H9 (cell line): ENCODE results near the gene NAA15. TPM values are rescaled to one million over a fixed set of nuclear protein-coding genes. Genes with fewer than 3 reads are reported as not detected.

Source experiments
- DNase-seq: peaks from one replicate; pipeline ENCODE4 v3.0.0-alpha.2; 2017
- H2AFZ ChIP-seq: one replicate; pipeline ENCODE4 v1.6.1; 2013; ENCODE audit warnings: mild to moderate bottlenecking, low read length, control low read depth, moderate library complexity
- H2AK5ac ChIP-seq: 2 replicates; pipeline ENCODE4 v1.6.1; 2013; ENCODE audit warnings: low read length, control low read depth, mixed read lengths; ENCODE audit not compliant: insufficient read length
- H2BK120ac ChIP-seq: one replicate; pipeline ENCODE4 v1.6.1; 2013; ENCODE audit warnings: low read depth, mild to moderate bottlenecking, low read length, control low read depth, inconsistent platforms; ENCODE audit not compliant: poor library complexity, severe bottlenecking
- H2BK12ac ChIP-seq: 2 replicates; pipeline ENCODE4 v1.6.1; 2013; ENCODE audit warnings: low read length, control low read depth, mixed read lengths, low read depth; ENCODE audit not compliant: insufficient read length
- H2BK15ac ChIP-seq: 2 replicates; pipeline ENCODE4 v1.6.1; 2013; ENCODE audit warnings: low read depth, low read length, control low read depth
- H2BK20ac ChIP-seq: one replicate; pipeline ENCODE4 v1.6.1; 2013; ENCODE audit warnings: low read depth, mild to moderate bottlenecking, low read length, control low read depth, inconsistent platforms; ENCODE audit not compliant: poor library complexity, severe bottlenecking
- H2BK5ac ChIP-seq: 2 replicates; pipeline ENCODE4 v1.6.1; 2013; ENCODE audit warnings: low read length, control low read depth, mixed read lengths; ENCODE audit not compliant: insufficient read length
- H3K14ac ChIP-seq: 2 replicates; pipeline ENCODE4 v1.6.1; 2013; ENCODE audit warnings: low read length, control low read depth; ENCODE audit not compliant: insufficient read depth
- H3K18ac ChIP-seq: 2 replicates; pipeline ENCODE4 v1.6.1; 2013; ENCODE audit warnings: low read depth, mild to moderate bottlenecking, mixed read lengths, low read length, control low read depth; ENCODE audit not compliant: insufficient read length
- H3K23ac ChIP-seq: 2 replicates; pipeline ENCODE4 v1.6.1; 2013; ENCODE audit warnings: low read length, control low read depth, mixed read lengths, low read depth; ENCODE audit not compliant: insufficient read length
- H3K23me2 ChIP-seq: 2 replicates; pipeline ENCODE4 v1.6.1; 2013; ENCODE audit warnings: low read depth, mild to moderate bottlenecking, mixed read lengths, low read length, control low read depth; ENCODE audit not compliant: insufficient read length, poor library complexity, severe bottlenecking
- H3K27ac ChIP-seq: 2 replicates; pipeline ENCODE4 v1.5.1; 2013; ENCODE audit warnings: low read length, control low read depth, mixed read lengths, low read depth; ENCODE audit not compliant: insufficient read length
- H3K27me3 ChIP-seq: 2 replicates; pipeline ENCODE4 v1.6.1; 2013; ENCODE audit warnings: low read length, control low read depth, inconsistent platforms; ENCODE audit not compliant: insufficient read depth
- H3K4ac ChIP-seq: 2 replicates; pipeline ENCODE4 v1.6.1; 2013; ENCODE audit warnings: low read depth, mild to moderate bottlenecking, control low read depth, inconsistent platforms, low read length, moderate library complexity
- H3K4me1 ChIP-seq: 2 replicates; pipeline ENCODE4 v1.6.1; 2013; ENCODE audit warnings: low read length, control low read depth, inconsistent platforms; ENCODE audit not compliant: insufficient read depth
- H3K4me2 ChIP-seq: 2 replicates; pipeline ENCODE4 v1.6.1; 2013; ENCODE audit warnings: low read length, control low read depth, mixed read lengths; ENCODE audit not compliant: insufficient read length, insufficient read depth
- H3K56ac ChIP-seq: 2 replicates; pipeline ENCODE4 v1.6.1; 2013; ENCODE audit warnings: low read depth, mild to moderate bottlenecking, mixed read lengths, low read length, control low read depth; ENCODE audit not compliant: insufficient read length
- H3K79me1 ChIP-seq: 2 replicates; pipeline ENCODE4 v1.6.1; 2013; ENCODE audit warnings: low read depth, mild to moderate bottlenecking, moderate library complexity, low read length, control low read depth, inconsistent platforms; ENCODE audit not compliant: insufficient read depth, poor library complexity, severe bottlenecking
- H3K79me2 ChIP-seq: 2 replicates; pipeline ENCODE4 v1.6.1; 2013; ENCODE audit warnings: low read length, control low read depth, inconsistent platforms; ENCODE audit not compliant: insufficient read depth
- H3K9ac ChIP-seq: 2 replicates; pipeline ENCODE4 v1.6.1; 2013; ENCODE audit warnings: low read length, control low read depth, mixed read lengths; ENCODE audit not compliant: insufficient read length; ENCODE audit errors: extremely low read depth
- H3K9me3 ChIP-seq: one replicate; pipeline ENCODE4 v1.6.1; 2013; ENCODE audit warnings: low read depth, low read length, inconsistent platforms; ENCODE audit not compliant: control insufficient read depth
- H3T11ph ChIP-seq: one replicate; pipeline ENCODE4 v1.6.1; 2013; ENCODE audit warnings: mild to moderate bottlenecking, low read length, control low read depth, inconsistent platforms
- H4K20me1 ChIP-seq: one replicate; pipeline ENCODE4 v1.6.1; 2013; ENCODE audit not compliant: control insufficient read depth, insufficient read length, insufficient read depth
- H4K5ac ChIP-seq: 2 replicates; pipeline ENCODE4 v1.6.1; 2013; ENCODE audit warnings: low read depth, mild to moderate bottlenecking, mixed read lengths, low read length, control low read depth; ENCODE audit not compliant: insufficient read length
- H4K8ac ChIP-seq: replicated peaks from 2 replicates; pipeline ENCODE4 v1.6.1; 2013; ENCODE audit warnings: low read length, control low read depth, mixed read lengths, low read depth; ENCODE audit not compliant: insufficient read length
- H4K91ac ChIP-seq: 2 replicates; pipeline ENCODE4 v1.6.1; 2013; ENCODE audit warnings: low read depth, mild to moderate bottlenecking, moderate library complexity, mixed read lengths, low read length, control low read depth; ENCODE audit not compliant: insufficient read length
- H3K27ac Mint-ChIP-seq, 3 experiments: 2 replicates in 2 of 3; 3 replicates in 1 of 3; pipeline ENCODE4 v1.8.0; 2020 to 2021; ENCODE audit warnings: mixed read lengths in 3 of 3, mild to moderate bottlenecking in 1 of 3, moderate library complexity in 1 of 3
- H3K27me3 Mint-ChIP-seq: 2 replicates; pipeline ENCODE4 v1.8.0; 2021; ENCODE audit warnings: low read depth, mild to moderate bottlenecking, moderate library complexity, mixed read lengths
- H3K36me3 Mint-ChIP-seq, 3 experiments: 2 replicates in 2 of 3; 3 replicates in 1 of 3; pipeline ENCODE4 v1.8.0; 2020 to 2021; ENCODE audit warnings: low read depth in 3 of 3, mixed read lengths in 3 of 3; ENCODE audit not compliant: insufficient read depth in 1 of 3
- H3K4me1 Mint-ChIP-seq, 2 experiments: 2 replicates each; pipeline ENCODE4 v1.8.0; 2020; ENCODE audit warnings: mixed read lengths in 2 of 2
- H3K4me3 Mint-ChIP-seq, 2 experiments: 2 replicates in 1 of 2; 3 replicates in 1 of 2; pipeline ENCODE4 v1.8.0; 2020 to 2021; ENCODE audit warnings: mild to moderate bottlenecking in 2 of 2, mixed read lengths in 2 of 2, moderate library complexity in 1 of 2
- H3K9me3 Mint-ChIP-seq, 2 experiments: 2 replicates in 1 of 2; 3 replicates in 1 of 2; pipeline ENCODE4 v1.8.0; 2020; ENCODE audit warnings: mild to moderate bottlenecking in 2 of 2, mixed read lengths in 2 of 2, moderate library complexity in 1 of 2
- CTCF ChIP-seq: fragments of 200-600 bp; sonication (generic); conservative IDR thresholded peaks from 3 replicates; pipeline ENCODE4 v1.8.0; 2021; ENCODE audit warnings: antibody characterized with exemption, mild to moderate bottlenecking
- total RNA-seq: library from RNA; stranded (reverse); gene quantifications from 2 replicates; pipeline ENCODE4 v1.2.1, GENCODE V29; 2021

The NAA15 gene
- total RNA-seq, 1 experiment from 2014 or later, result 115 TPM

GRCh38 chr4:139389102-139389501, 87.8 kb downstream of the NAA15 start:
- Mint-ChIP-seq H3K27ac (peak overlapping the region in 1 of 3 experiments; percentile 54; a peak in 1 of 7 replicates), H3K9me3 (no peaks in the 10 kb centered on the region), H3K36me3 (peaks cover 19 to 79% (median 54%) of the 10 kb centered on the region in 3 experiments), H3K4me3 (no peak overlapping the region), H3K4me1 (no peaks in the 10 kb centered on the region), H3K27me3 (no peaks in the 10 kb centered on the region)
- TF ChIP-seq CTCF, result no peak
- H3K56ac ChIP-seq, result no peak overlapping the region
- H3K79me1 ChIP-seq, result no peaks in the 10 kb centered on the region
- H3K79me2 ChIP-seq, result no peaks in the 10 kb centered on the region
- no peak overlapping the region for H3K18ac ChIP-seq
- no peaks in the 10 kb centered on the region for H3K27me3 ChIP-seq
- no peak overlapping the region for H2AK5ac ChIP-seq
- H4K8ac ChIP-seq, result no peak overlapping the region
- no peak overlapping the region for H2BK5ac ChIP-seq
- no peak overlapping the region for H3K9ac ChIP-seq
- no peaks in the 10 kb centered on the region for H3K9me3 ChIP-seq
- no peak overlapping the region for H3K4ac ChIP-seq
- no peak overlapping the region for H3K14ac ChIP-seq
- H2BK120ac ChIP-seq, result no peak overlapping the region
- H3K4me2 ChIP-seq, result no peak overlapping the region
- no peak overlapping the region for H4K5ac ChIP-seq
- H2BK15ac ChIP-seq, result no peak overlapping the region
- H3K27ac ChIP-seq, result no peak overlapping the region
- H3T11ph ChIP-seq, result no peak overlapping the region
- no peaks in the 10 kb centered on the region for H4K20me1 ChIP-seq
- no peak overlapping the region for H2BK20ac ChIP-seq
- no peaks in the 10 kb centered on the region for H3K23me2 ChIP-seq
- no peak overlapping the region for H4K91ac ChIP-seq
- no peak overlapping the region for H2BK12ac ChIP-seq
- no peaks in the 10 kb centered on the region for H3K4me1 ChIP-seq
- DNase-seq, result no peak
- no peak overlapping the region for H3K23ac ChIP-seq
- no peak overlapping the region for H2AFZ ChIP-seq
